K562 (cell line): ENCODE results near the gene C22orf39. TPM values are rescaled to one million over a fixed set of nuclear protein-coding genes. Genes with fewer than 3 reads are reported as not detected.

Source experiments
- BRCA1 ChIP-seq, 2 experiments: fragments of 450-650 bp in 1 of 2; sonication (generic) in 1 of 2; formaldehyde crosslinking in 1 of 2; IDR thresholded peaks; 2 replicates each; pipeline versions ENCODE4 v1.5.0 to v1.6.1; 2017 to 2020; ENCODE audit warnings: mild to moderate bottlenecking in 1 of 2, missing genetic modification reagents in 1 of 2
- CAMTA2 ChIP-seq: fragments of 250-450 bp; sonication (Bioruptor Pico); conservative IDR thresholded peaks from 2 replicates; pipeline ENCODE4 v1.5.1; 2022
- FOXA1 ChIP-seq: fragments of 450-650 bp; IDR thresholded peaks from 2 replicates; pipeline ENCODE4 v1.6.1; 2016; ENCODE audit warnings: mild to moderate bottlenecking, borderline replicate concordance
- HDAC6 ChIP-seq: IDR thresholded peaks from 2 replicates; pipeline ENCODE4 v1.6.1; 2012; ENCODE audit warnings: low read depth, mild to moderate bottlenecking, control low read depth, inconsistent platforms, low read length, moderate library complexity
- MYC ChIP-seq, 2 experiments: fragments of 250-450 bp in 1 of 2; sonication (Bioruptor Pico) in 1 of 2; IDR thresholded peaks; 2 replicates each; pipeline versions ENCODE4 v1.5.1 to v1.6.1; 2012 to 2021; ENCODE audit warnings: low read depth in 2 of 2, borderline replicate concordance in 1 of 2, improper control_type of control experiment in 1 of 2, low read length in 1 of 2, mild to moderate bottlenecking in 1 of 2, moderate library complexity in 1 of 2
- SAP30 ChIP-seq: fragments of 200-600 bp; sonication (generic); IDR thresholded peaks from 2 replicates; pipeline ENCODE4 v1.6.1; 2012; ENCODE audit warnings: borderline replicate concordance, low read depth, mild to moderate bottlenecking, moderate library complexity, low read length, control low read depth, inconsistent platforms; ENCODE audit not compliant: insufficient read depth, poor library complexity, severe bottlenecking
- ZNF445 ChIP-seq: fragments of 250-450 bp; sonication (Bioruptor Pico); IDR thresholded peaks from 2 replicates; pipeline ENCODE4 v1.4.0; 2020; ENCODE audit warnings: low read depth, mild to moderate bottlenecking, moderate library complexity
- polyA plus RNA-seq, 8 experiments: library from polyadenylated mRNA; depleted of rRNA in 4 of 8; stranded (reverse) in 5 of 8; unstranded in 3 of 8; fragments of >200 nt; fragmentation: Nextera tagmentation in 2 of 8; fragmentation: Illumina TruSeq in 1 of 8; extraction: Ambion mirVana in 2 of 8; extraction: Trizol in 1 of 8; gene quantifications; 2 replicates each; pipeline versions ENCODE4 v1.2.1 to v1.2.3, GENCODE V29; 2011 to 2014; ENCODE audit warnings: inconsistent platforms in 1 of 8, missing spikeins in 1 of 8
- total RNA-seq, 7 experiments: library from RNA; depleted of rRNA in 6 of 7; stranded (reverse); fragments of >200 nt in 6 of 7; fragmentation: Illumina TruSeq in 2 of 7; extraction: Trizol in 2 of 7; gene quantifications; 2 replicates each; pipeline versions ENCODE4 v1.2.1 to v1.2.3, GENCODE V29; 2011 to 2021; ENCODE audit warnings: low replicate concordance in 1 of 7
- TF ChIP-seq, protein P1 (sequence below): sonication (generic); formaldehyde crosslinking; IDR thresholded peaks from 2 replicates; pipeline ENCODE4 v1.8.0; 2022; ENCODE audit warnings: mild to moderate bottlenecking, missing genetic modification reagents
- TF ChIP-seq, protein P2 (sequence below): fragments of 250-450 bp; sonication (Bioruptor Pico); IDR thresholded peaks from 2 replicates; pipeline ENCODE4 v1.4.0; 2020
- TF ChIP-seq, protein P3 (sequence below): fragments of 450-650 bp; conservative IDR thresholded peaks from 2 replicates; pipeline ENCODE4 v1.6.1; 2016; ENCODE audit warnings: missing genetic modification characterization, low read depth, mild to moderate bottlenecking, control low read depth, missing compliant biosample characterization
- TF ChIP-seq, protein P4 (sequence below): fragments of 450-650 bp; IDR thresholded peaks from 2 replicates; pipeline ENCODE4 v1.6.1; 2017; ENCODE audit warnings: mild to moderate bottlenecking, moderate library complexity

C22orf39 gene
- total and polyA plus RNA-seq, 9 of the 15 experiments (the other 6 are each of a cell fraction or from before 2014, with no cell fraction given), result 20.4 to 139 (median 66.8) TPM

DNA sequence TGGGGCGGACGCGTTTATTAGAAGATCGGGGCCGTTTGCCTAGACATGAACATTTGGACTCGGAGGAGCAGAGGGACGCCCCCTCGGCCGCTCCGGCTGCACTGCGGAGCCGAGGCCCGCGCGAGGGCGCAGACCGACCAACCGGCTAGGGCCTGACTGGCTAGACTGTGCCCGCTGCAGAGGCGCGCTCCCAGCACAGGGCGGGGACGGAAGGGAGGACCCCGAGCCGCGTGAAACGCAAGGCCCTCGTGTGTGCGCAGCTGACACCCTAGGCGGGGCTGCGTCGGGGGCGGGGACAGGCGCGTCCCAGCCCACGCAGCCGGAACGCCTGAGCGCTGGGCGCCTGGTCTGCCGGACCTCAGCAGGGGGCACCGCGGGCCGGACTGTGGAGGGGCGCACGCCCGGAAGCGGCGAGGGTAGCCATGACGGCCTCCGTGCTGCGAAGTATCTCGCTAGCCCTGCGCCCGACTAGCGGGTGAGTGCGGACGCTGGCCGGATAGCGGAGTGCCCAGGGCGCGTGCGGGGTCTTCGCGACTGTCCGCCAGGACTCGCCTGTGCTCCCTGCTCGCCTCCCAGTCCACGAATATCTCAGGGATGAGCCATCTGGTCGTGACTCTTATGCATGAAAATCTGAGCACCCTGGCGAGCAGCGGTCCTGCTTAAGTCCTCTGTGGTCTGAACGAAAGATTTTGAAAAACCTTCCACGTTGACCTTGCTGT lies 15.2 kb downstream of the C22orf39 start, which contains the start of gene MRPL40 (continued):
- TF ChIP-seq, protein P1, sequence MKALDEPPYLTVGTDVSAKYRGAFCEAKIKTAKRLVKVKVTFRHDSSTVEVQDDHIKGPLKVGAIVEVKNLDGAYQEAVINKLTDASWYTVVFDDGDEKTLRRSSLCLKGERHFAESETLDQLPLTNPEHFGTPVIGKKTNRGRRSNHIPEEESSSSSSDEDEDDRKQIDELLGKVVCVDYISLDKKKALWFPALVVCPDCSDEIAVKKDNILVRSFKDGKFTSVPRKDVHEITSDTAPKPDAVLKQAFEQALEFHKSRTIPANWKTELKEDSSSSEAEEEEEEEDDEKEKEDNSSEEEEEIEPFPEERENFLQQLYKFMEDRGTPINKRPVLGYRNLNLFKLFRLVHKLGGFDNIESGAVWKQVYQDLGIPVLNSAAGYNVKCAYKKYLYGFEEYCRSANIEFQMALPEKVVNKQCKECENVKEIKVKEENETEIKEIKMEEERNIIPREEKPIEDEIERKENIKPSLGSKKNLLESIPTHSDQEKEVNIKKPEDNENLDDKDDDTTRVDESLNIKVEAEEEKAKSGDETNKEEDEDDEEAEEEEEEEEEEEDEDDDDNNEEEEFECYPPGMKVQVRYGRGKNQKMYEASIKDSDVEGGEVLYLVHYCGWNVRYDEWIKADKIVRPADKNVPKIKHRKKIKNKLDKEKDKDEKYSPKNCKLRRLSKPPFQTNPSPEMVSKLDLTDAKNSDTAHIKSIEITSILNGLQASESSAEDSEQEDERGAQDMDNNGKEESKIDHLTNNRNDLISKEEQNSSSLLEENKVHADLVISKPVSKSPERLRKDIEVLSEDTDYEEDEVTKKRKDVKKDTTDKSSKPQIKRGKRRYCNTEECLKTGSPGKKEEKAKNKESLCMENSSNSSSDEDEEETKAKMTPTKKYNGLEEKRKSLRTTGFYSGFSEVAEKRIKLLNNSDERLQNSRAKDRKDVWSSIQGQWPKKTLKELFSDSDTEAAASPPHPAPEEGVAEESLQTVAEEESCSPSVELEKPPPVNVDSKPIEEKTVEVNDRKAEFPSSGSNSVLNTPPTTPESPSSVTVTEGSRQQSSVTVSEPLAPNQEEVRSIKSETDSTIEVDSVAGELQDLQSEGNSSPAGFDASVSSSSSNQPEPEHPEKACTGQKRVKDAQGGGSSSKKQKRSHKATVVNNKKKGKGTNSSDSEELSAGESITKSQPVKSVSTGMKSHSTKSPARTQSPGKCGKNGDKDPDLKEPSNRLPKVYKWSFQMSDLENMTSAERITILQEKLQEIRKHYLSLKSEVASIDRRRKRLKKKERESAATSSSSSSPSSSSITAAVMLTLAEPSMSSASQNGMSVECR, result no peak
- TF ChIP-seq, protein P2, sequence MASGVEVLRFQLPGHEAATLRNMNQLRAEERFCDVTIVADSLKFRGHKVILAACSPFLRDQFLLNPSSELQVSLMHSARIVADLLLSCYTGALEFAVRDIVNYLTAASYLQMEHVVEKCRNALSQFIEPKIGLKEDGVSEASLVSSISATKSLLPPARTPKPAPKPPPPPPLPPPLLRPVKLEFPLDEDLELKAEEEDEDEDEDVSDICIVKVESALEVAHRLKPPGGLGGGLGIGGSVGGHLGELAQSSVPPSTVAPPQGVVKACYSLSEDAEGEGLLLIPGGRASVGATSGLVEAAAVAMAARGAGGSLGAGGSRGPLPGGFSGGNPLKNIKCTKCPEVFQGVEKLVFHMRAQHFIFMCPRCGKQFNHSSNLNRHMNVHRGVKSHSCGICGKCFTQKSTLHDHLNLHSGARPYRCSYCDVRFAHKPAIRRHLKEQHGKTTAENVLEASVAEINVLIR (CRISPR knock-in tag), result peak; percentile 97
- TF ChIP-seq, protein P3, sequence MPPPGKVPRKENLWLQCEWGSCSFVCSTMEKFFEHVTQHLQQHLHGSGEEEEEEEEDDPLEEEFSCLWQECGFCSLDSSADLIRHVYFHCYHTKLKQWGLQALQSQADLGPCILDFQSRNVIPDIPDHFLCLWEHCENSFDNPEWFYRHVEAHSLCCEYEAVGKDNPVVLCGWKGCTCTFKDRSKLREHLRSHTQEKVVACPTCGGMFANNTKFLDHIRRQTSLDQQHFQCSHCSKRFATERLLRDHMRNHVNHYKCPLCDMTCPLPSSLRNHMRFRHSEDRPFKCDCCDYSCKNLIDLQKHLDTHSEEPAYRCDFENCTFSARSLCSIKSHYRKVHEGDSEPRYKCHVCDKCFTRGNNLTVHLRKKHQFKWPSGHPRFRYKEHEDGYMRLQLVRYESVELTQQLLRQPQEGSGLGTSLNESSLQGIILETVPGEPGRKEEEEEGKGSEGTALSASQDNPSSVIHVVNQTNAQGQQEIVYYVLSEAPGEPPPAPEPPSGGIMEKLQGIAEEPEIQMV, result peak; percentile 82
- no peak for TF ChIP-seq BRCA1 (IDR thresholded peaks at IDR 0.05)
- no peak for TF ChIP-seq BRCA1 (CRISPR knock-in tag; IDR thresholded peaks at IDR 0.05)
- TF ChIP-seq ZNF445 (CRISPR knock-in tag), result no peak; the same call in none of the 2 replicates
- TF ChIP-seq HDAC6, result peak; percentile 90
- TF ChIP-seq SAP30, result peak; percentile 96
- peak; percentile 98 for TF ChIP-seq CAMTA2
- TF ChIP-seq, protein P4, sequence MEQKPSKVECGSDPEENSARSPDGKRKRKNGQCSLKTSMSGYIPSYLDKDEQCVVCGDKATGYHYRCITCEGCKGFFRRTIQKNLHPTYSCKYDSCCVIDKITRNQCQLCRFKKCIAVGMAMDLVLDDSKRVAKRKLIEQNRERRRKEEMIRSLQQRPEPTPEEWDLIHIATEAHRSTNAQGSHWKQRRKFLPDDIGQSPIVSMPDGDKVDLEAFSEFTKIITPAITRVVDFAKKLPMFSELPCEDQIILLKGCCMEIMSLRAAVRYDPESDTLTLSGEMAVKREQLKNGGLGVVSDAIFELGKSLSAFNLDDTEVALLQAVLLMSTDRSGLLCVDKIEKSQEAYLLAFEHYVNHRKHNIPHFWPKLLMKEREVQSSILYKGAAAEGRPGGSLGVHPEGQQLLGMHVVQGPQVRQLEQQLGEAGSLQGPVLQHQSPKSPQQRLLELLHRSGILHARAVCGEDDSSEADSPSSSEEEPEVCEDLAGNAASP, result no peak
- TF ChIP-seq FOXA1, result no peak
- peak; percentile 100 for TF ChIP-seq MYC (IDR thresholded peaks at IDR 0.05; ENCODE audit: low read depth, low read length)
- TF ChIP-seq MYC (CRISPR knock-in tag; IDR thresholded peaks at IDR 0.05; ENCODE audit: borderline replicate concordance, low read depth), result peak; percentile 100; the same call in 1 of the 2 replicates
